ENCODE measurements around the gene ARPC5. TPM values are rescaled to one million over a fixed set of nuclear protein-coding genes. Genes with fewer than 3 reads are reported as not detected.

ARPC5 gene
- total RNA-seq, 1 donor from 2014 or later: 125 TPM

DNA sequence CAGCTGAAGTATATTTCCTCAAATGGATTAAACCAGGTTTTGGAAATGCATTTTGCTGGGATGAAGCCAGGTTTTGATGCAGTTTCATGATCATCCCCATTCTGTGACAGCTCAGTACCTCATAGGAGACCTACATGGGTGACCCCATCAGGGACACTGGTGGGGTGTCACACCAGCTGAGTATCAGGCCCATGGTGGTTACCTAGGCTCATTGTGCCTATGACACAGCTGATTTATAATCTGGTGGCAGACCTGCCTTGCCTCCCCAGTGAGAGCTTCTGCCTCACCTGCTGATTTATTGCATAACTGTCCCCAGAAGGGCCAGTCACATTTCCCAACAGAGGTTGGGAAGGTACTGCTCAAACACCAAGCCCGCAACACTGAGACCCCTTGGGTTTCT is 49.1 kb downstream of the ARPC5 start:
- no peak for DNase-seq (ENCODE audit: low spot score)

DNA sequence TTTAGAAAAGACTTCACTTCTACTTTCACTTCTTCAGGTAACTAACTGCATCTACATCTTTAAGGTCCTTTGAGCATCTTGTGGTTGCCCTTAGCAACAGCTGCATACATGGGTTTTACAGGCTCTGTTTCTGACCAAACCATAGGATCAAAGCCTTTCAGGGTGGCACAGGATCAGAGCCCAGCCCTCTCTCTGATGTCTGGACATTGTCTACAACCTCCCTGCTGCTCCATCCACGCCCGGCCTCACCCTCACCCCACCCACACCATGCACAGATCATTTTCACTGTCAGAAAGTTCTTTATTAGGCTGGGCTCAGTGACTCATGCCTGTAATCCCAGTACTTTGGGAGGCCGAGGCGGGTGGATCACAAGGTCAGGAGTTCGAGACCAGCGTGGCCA is 50.5 kb downstream of the ARPC5 start:
- peak; percentile 85 for DNase-seq (ENCODE audit: low spot score)

DNA sequence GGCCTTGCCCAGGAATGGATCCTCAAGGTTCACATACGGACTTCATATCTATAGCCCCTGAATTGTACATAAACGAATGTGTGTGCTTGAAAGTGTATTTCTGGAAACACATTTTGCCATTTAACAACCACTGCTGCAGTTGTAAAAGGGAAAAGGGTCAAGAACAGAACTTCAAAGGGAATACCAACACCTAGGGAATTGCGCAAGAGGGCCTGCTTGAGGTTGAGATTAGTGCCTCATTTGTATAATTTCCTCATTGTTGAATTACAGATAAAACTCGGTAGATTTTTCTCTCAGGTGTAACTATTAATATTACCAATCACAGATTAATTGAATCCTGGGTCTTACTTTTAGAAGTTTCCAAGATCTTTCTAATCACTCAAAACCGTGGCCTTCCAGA is 51.4 kb downstream of the ARPC5 start:
- DNase-seq (ENCODE audit: low spot score): no peak

DNA sequence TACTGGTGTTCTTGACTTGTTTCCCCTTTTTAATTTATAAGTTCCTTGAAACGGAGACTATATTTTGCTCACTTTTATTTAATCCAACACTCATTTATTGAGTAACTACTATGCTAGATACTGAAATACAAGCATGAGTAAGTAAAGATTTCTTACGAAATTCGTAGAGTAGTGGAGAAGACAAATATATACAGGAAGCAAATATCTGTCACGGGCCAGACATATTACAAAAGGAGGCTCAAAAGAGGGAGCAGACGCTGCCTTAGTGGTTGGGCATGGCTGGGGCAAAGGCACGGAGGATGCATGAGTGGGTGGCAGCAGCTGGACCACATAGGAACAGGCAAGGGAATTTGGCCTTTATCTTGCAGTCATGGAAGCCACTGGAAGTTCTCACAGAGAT is 52.1 kb downstream of the ARPC5 start:
- no peak for DNase-seq (ENCODE audit: low spot score)

DNA sequence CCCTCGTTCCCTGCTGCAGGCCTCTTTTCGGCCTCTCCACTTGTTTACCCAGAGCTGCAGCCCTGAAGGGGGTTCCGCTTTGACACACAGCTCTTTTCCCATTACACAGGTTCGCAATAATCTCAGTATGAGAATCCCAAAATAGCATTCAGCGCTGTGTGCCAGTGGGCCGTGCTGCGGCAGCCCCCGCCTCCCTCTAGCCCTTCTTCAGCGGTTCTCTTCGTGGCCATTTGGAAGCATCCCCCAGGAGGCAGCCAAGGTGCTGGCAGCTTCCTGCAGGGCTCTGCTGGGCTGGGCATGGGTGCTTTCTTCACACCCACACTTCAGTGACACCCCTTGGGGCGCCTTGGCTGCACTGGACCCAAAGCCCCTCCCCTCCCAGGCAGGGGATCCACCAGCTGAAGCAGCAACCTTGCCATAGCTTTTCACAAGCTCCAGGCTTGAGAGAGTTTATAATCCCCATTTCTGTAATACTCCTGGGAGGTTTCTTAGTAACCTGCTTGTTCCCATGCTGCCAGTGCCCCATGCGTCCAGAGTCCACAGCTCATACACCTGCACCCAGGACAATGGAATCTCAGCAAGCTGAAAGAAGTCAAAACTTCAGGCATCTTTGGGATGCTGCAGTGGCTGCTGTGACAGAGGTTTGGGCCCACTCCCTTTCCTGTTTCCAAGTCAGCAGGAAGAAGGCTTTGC is 53.4 kb downstream of the ARPC5 start:
- DNase-seq (ENCODE audit: low spot score): no peak

DNA sequence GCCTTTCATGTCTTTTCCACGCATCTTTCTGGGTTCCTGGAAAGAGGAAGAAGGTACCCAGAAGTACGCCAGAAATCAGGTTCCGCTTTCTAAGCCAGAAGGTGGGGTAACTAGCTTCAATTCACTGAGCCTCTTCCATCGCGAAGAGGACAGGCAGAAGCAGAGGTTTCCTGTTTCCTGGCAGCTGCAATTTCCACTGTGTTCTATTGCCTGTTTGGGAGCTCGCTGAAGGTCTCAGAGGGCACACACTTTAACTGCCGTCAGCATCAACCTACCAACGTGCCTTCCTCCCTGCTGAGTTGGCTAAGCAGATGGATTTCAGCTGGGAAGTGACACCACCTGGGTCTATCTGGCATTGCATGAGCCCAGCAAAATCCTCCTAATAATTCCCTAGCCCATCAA is 55.3 kb downstream of the ARPC5 start:
- peak; percentile 55 for DNase-seq (ENCODE audit: low spot score)

DNA sequence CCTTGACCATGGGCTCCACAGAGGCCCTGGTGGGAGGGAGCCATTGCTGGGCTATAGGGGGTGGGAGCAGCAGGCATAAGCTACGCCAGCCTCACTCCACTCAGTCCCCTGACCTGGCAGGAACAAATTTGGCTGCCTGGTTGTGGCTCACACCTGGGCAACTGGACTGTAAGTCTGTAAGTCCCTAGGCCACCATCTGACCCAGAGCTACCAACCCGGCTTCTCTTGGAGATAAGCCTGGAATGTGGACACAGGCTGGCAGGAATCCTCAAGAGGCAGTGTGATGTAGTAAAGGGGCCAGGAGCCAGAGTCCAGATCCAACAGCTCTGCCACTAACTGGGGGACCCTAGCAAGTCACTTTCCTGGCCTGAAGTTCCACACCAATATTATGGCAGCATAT is 56.7 kb downstream of the ARPC5 start:
- no peak for DNase-seq (ENCODE audit: low spot score)

DNA sequence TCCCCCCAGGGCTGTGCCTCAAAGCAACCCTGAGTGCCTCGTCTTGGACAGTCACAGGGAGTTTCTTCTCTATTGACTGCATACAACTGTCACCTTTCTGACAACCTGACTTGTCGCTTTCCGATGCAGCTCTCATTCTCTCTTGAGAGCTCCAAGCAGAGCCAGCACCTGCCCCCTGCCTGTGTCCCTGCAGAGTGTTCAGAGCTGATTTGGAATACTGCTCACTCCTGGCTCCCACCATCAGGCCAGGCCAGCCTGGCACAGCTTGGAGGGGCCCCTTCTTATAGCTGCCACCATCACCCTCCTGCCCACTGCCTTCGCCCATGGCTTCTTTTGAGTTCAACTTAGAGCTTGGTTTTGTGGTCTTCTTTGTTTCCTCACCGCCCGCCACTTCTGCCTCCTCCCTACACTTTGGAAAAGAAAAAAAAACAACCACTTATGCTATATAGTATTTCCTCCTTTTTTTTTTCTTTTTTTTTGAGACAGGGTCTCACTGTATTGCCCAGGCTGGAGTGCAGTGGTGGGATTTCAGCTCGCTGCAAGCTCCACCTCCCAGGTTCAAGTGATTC is 57.6 kb downstream of the ARPC5 start:
- no peak for DNase-seq (ENCODE audit: low spot score)

DNA sequence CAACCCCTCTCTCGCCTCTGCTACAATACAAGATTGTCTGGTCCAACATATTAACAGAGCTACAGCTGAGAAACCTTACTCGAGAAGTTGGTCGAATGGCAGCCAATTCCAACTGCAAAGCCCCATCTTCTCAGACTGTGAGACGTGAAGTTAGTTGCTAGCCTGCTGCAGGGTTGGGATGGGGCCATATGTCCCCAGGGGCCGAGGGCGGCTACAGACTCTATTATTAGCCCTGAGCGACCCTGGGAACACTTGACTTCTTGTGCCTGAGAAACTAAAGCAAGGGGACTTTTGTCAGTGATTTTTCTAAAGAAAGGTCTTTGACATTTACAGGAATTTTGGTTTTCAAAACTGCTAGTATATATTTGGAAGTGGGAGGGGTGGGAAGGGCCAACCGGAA is 59.0 kb downstream of the ARPC5 start:
- no peak for DNase-seq (ENCODE audit: low spot score)

DNA sequence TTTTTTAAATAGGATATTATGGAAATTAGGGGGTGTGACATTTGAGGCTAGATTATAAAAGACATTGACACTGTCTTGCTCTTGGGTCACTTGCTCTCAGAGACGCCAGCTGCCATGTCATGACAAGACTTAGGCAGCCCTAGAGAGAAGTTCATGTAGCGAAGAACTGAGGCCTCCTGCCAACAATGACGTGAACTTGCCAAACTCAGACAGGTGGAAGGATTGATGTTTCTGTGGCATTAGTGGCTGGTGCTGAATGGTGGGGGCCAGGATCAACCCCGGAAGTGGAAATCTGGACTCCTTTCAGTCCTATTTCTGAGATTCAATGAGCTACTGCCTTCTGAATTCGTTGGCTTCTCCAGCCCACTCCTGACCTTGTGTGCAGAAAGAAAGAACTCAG is 60.0 kb downstream of the ARPC5 start:
- DNase-seq (ENCODE audit: low spot score): no peak

DNA sequence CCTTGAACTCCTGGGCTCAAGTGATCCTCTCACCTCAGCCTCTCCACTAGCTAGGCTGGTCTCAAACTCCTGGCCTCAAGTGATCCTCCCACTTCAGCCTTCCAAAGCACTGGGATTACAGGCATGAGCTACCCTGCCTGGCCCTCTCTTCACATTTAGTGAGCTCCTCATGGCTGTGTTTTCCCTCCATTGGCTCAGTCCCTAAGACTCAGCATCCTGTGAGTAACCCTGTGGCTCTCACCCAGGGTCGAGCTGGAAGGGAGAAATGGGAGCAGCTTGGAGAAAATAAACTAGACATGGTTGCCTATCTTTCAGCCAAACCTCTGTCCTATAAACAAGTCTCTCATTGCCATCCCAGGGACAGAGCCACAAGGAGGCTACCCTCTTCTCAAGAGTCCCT is 62.9 kb downstream of the ARPC5 start:
- no peak for DNase-seq (ENCODE audit: low spot score)

DNA sequence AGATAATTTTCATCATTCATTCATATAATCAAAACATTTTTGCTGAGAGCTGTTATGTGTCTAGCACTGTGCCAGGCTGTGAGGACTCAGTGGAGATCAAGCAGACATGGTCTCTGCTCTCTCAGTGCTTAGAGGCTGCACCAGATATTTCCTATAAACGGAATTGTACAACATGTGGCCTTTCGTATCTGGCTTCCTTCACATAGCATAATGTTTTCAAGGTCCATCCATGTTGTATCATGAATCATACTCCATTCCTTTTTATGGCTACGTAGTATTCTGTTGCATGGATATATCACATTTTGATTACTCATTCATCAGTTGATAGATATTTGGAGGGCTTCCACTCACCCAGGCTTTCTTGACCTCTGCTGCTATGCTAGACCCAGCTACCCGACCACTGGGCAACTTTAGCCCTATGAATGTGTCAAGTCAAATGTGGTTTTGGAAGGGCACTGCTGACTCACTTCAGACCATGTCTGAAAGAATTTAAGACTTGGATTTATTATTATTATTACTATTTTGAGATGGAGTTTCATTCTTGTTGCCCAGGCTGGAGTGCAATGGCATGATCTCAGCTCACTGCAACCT is 63.8 kb downstream of the ARPC5 start:
- no peak for DNase-seq (ENCODE audit: low spot score)

Other genes starting within 250 kb of the ARPC5 start
- gene NMNAT2, start 217.4 kb downstream of the ARPC5 start, total RNA-seq (ENCODE audit: insufficient read depth, low replicate concordance): 2.9 TPM
- gene SMG7, start 163.3 kb downstream of the ARPC5 start, total RNA-seq (ENCODE audit: insufficient read depth, low replicate concordance): 27.2 TPM
- gene NCF2, start 45.3 kb downstream of the ARPC5 start, total RNA-seq (ENCODE audit: insufficient read depth, low replicate concordance): 32.0 TPM
- 4.6 TPM for gene APOBEC4, start 17.5 kb upstream of the ARPC5 start, total RNA-seq (ENCODE audit: insufficient read depth, low replicate concordance)
- gene RGL1, start 169.3 kb upstream of the ARPC5 start, total RNA-seq (ENCODE audit: insufficient read depth, low replicate concordance): 30.8 TPM

All from umbilical cord (tissue), 2 donors.